ENCODE results near the gene GCN1. TPM values are rescaled to one million over a fixed set of nuclear protein-coding genes. Genes with fewer than 3 reads are reported as not detected.
"Not testable (repeated sequence)": the region's sequence is repeated elsewhere in the genome, so short reads cannot be mapped to it uniquely, and the experiment has no call there.

GCN1 gene
- total and polyA plus RNA-seq, 4 donors: 39.2 to 53.4 (median 49.3) TPM

GRCh38 chr12:120237360-120238171 is 43.1 kb upstream of the GCN1 start:
- Histone ChIP-seq H3K4me1 (ENCODE audit: control insufficient read depth, insufficient read depth, low read length) (peaks cover 77% of the 10 kb centered on the region), H3K9me3 (ENCODE audit: control insufficient read depth, insufficient read depth, low read length) (no peaks in the 10 kb centered on the region), H3K27ac (ENCODE audit: low read depth, low read length) (peak overlapping the region; percentile 70), H3K27me3 (ENCODE audit: control insufficient read depth, insufficient read depth, low read length) (no peaks in the 10 kb centered on the region), H3K36me3 (ENCODE audit: control insufficient read depth, insufficient read depth, low read length) (peaks cover 3% of the 10 kb centered on the region), H3K4me3 (ENCODE audit: low read depth, low read length) (no peak overlapping the region)
- 79% methylated on average over 12 of the region's 13 CpGs for WGBS (ENCODE audit: insufficient coverage)
- no peak for DNase-seq (ENCODE audit: low read depth in 4 of 6, low spot score in 6 of 6)

- H3K36me3 ChIP-seq (ENCODE audit: control insufficient read depth, insufficient read depth, low read length); DNase-seq (ENCODE audit: low read depth in 4 of 6, low spot score in 6 of 6); H3K4me3 ChIP-seq (ENCODE audit: low read depth, low read length); H3K27me3 ChIP-seq (ENCODE audit: control insufficient read depth, insufficient read depth, low read length); H3K9me3 ChIP-seq (ENCODE audit: control insufficient read depth, insufficient read depth, low read length); H3K27ac ChIP-seq (ENCODE audit: low read depth, low read length): not testable (repeated sequence)
- peaks cover 79% of the 10 kb centered on the region for H3K4me1 ChIP-seq (ENCODE audit: control insufficient read depth, insufficient read depth, low read length)
- no CpG with 5 or more reads among the region's 3 CpGs for WGBS (ENCODE audit: insufficient coverage)
Measured at GRCh38 chr12:120236809-120237208, 42.3 kb upstream of the GCN1 start.

DNA sequence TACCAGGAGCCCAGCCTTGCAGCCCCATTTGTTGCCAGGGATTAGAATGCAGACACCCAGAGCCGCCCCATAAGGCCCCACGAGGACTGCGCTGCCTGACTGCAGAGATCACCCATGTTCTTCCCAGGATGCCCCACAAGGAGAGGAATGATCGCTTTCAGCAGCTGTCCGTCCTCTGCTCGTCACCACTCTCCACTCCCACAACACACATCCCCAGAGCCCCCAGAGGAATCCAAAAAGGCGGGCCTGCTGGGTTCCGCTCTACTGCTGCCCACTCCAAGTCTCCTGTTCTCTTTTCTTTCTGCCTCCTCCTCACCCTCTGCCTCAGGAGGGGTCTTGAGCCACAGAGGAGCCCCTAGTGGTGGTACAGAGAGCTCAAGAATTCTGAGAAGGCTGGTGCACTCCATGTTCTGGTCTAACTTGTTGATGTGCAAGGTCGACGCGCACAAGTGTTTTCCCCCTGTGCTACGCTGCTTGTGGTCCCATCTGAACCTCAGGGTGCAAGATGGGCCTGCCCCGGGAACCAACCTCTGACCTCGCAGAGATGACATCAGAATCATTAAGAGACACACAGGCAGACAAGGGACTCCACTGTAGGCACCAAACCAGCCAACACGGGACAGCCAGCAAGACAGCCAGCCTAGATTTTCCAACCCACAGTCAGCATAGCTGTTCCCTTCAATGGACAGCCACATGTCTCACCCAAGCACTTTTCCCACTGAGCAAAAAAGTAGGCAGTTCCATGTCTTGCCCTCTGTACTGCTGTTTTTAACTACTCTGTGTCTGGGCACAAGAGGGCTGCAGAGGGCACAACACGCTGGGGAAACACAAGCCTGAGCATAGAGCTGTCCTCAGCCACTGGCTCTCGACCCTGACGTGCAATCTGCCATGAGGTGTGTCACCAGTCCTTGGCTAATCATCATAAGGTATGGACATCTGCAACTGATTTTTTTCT is 41.1 kb upstream of the GCN1 start:
- Histone ChIP-seq H3K36me3 (ENCODE audit: control insufficient read depth, insufficient read depth, low read length) (peaks cover 3% of the 10 kb centered on the region), H3K27ac (ENCODE audit: low read depth, low read length) (peak overlapping the region; percentile 78), H3K4me1 (ENCODE audit: control insufficient read depth, insufficient read depth, low read length) (peaks cover 78% of the 10 kb centered on the region), H3K9me3 (ENCODE audit: control insufficient read depth, insufficient read depth, low read length) (no peaks in the 10 kb centered on the region), H3K4me3 (ENCODE audit: low read depth, low read length) (no peak overlapping the region), H3K27me3 (ENCODE audit: control insufficient read depth, insufficient read depth, low read length) (no peaks in the 10 kb centered on the region)
- DNase-seq (ENCODE audit: low read depth in 4 of 6, low spot score in 6 of 6): no peak
- WGBS (ENCODE audit: insufficient coverage): 77% methylated on average over 16 of the region's 18 CpGs

DNA sequence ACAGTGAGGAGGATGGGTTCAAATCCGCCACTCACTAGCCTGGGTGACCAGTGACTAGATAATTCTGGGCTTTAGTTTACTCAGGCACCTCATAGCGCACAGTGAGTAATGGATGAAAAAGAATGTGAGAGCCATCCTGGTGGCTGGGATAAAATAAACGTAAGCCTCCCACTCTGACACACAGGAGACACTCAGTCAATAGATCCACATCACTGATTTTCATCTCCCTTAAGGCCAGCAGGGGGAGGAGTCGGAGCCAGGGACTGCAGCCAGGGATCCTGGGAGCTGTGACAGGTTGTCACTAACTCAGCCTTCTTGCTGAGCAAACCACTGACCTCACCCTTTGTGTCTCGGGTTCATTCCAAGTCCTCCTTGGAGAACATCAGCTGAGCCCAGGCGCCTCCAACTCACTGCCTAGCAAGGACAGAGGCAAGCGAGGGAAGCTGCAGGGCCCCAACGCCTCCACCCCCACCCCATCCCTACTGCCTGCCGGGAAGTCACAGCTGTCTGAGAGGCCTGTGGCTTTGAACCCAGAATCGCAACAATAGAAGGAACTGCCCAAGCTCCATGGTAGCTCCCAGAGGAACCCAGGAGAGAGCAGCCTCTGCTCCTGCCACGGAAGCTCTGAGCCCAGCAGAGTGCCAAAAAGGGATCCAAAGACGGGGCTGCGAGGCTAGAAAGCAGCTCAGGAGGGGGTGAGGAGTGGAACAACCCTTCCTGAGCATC is 40.3 kb upstream of the GCN1 start:
- Histone ChIP-seq H3K27ac (ENCODE audit: low read depth, low read length) (peak overlapping the region; percentile 78), H3K4me1 (ENCODE audit: control insufficient read depth, insufficient read depth, low read length) (peaks cover 80% of the 10 kb centered on the region), H3K9me3 (ENCODE audit: control insufficient read depth, insufficient read depth, low read length) (no peaks in the 10 kb centered on the region), H3K27me3 (ENCODE audit: control insufficient read depth, insufficient read depth, low read length) (no peaks in the 10 kb centered on the region), H3K36me3 (ENCODE audit: control insufficient read depth, insufficient read depth, low read length) (peaks cover 3% of the 10 kb centered on the region), H3K4me3 (ENCODE audit: low read depth, low read length) (no peak overlapping the region)
- WGBS (ENCODE audit: insufficient coverage): 21% methylated on average over 12 of the region's 13 CpGs
- DNase-seq (ENCODE audit: low read depth in 4 of 6, low spot score in 6 of 6): peak in 5 of 6 donors; percentile 49 to 88 (median 61)

- Histone ChIP-seq H3K4me3 (ENCODE audit: low read depth, low read length) (no peak overlapping the region), H3K27me3 (ENCODE audit: control insufficient read depth, insufficient read depth, low read length) (no peaks in the 10 kb centered on the region), H3K27ac (ENCODE audit: low read depth, low read length) (peak overlapping the region; percentile 59), H3K36me3 (ENCODE audit: control insufficient read depth, insufficient read depth, low read length) (no peaks in the 10 kb centered on the region), H3K4me1 (ENCODE audit: control insufficient read depth, insufficient read depth, low read length) (peaks cover 87% of the 10 kb centered on the region), H3K9me3 (ENCODE audit: control insufficient read depth, insufficient read depth, low read length) (no peaks in the 10 kb centered on the region)
- 50% methylated on average over 1 of the region's 3 CpGs for WGBS (ENCODE audit: insufficient coverage)
- peak in 1 of 6 donors; percentile 20 for DNase-seq (ENCODE audit: low read depth in 4 of 6, low spot score in 6 of 6)
Measured at GRCh38 chr12:120231316-120232011, 36.9 kb upstream of the GCN1 start.

DNA sequence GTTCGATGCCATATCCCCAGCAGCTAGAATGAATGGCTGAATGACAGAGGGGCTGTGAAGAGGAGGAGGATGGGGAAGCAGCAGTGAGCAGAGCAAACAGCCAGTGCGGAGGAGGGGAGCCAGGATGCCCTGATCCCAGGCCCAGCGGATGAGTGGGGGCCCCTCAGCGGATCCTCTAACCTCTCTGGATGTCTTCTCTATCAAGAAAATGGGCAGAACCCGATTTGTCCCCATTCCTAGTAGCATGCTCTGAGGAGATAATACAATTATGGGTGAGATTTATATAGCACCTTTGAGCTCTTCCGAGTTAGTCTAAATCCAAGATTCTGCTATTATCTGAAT is 36.4 kb upstream of the GCN1 start:
- Histone ChIP-seq H3K4me1 (ENCODE audit: control insufficient read depth, insufficient read depth, low read length) (peaks cover 85% of the 10 kb centered on the region), H3K27ac (ENCODE audit: low read depth, low read length) (peak overlapping the region; percentile 59), H3K4me3 (ENCODE audit: low read depth, low read length) (no peak overlapping the region), H3K36me3 (ENCODE audit: control insufficient read depth, insufficient read depth, low read length) (peaks cover 2% of the 10 kb centered on the region), H3K9me3 (ENCODE audit: control insufficient read depth, insufficient read depth, low read length) (no peaks in the 10 kb centered on the region), H3K27me3 (ENCODE audit: control insufficient read depth, insufficient read depth, low read length) (no peaks in the 10 kb centered on the region)
- DNase-seq (ENCODE audit: low read depth in 4 of 6, low spot score in 6 of 6): no peak
- WGBS (ENCODE audit: insufficient coverage): 20% methylated on average over 2 of the region's 6 CpGs

DNA sequence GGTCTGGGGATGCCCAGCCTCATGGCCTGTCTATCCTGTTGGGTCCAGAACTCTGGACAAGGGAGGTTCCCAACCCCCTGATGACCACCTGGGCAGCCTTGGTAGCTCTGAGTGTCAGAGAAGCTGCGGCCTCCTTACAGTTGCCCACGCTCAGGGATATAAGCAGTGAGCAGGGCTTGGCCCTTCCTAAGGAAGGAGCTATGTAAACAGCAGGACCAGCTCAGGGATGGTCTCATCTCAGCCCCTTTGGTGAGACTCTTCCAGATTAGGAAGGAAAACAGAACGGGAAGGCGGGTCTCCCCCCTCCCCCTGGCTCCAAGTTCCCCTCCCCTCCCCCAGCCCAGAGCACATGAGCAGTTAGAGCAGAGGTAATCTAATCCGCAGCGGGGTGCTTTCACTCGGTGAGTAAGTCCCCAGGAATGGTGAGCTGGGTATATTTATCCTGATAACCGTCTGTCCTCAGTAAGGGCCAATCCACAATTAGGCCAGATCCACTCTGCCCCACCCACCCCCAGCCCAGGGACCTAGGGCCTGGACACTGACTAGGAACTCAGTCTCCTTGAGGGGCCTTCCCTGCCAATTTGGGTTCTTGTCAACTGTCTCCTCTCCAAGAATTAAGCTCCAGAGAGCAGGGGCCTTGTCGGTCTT is 35.9 kb upstream of the GCN1 start:
- H3K4me3 ChIP-seq (ENCODE audit: low read depth, low read length): no peak overlapping the region
- WGBS (ENCODE audit: insufficient coverage): 56% methylated on average over 4 of the region's 9 CpGs
- no peaks in the 10 kb centered on the region for H3K9me3 ChIP-seq (ENCODE audit: control insufficient read depth, insufficient read depth, low read length)
- peaks cover 85% of the 10 kb centered on the region for H3K4me1 ChIP-seq (ENCODE audit: control insufficient read depth, insufficient read depth, low read length)
- no peaks in the 10 kb centered on the region for H3K27me3 ChIP-seq (ENCODE audit: control insufficient read depth, insufficient read depth, low read length)
- H3K36me3 ChIP-seq (ENCODE audit: control insufficient read depth, insufficient read depth, low read length): peaks cover 5% of the 10 kb centered on the region
- DNase-seq (ENCODE audit: low read depth in 4 of 6, low spot score in 6 of 6): peak in 2 of 6 donors; percentile 59 to 71
- H3K27ac ChIP-seq (ENCODE audit: low read depth, low read length): peak overlapping the region; percentile 59

- Histone ChIP-seq H3K27me3 (ENCODE audit: control insufficient read depth, insufficient read depth, low read length) (no peaks in the 10 kb centered on the region), H3K36me3 (ENCODE audit: control insufficient read depth, insufficient read depth, low read length) (peaks cover 5% of the 10 kb centered on the region), H3K4me3 (ENCODE audit: low read depth, low read length) (no peak overlapping the region), H3K27ac (ENCODE audit: low read depth, low read length) (peak overlapping the region; percentile 59), H3K4me1 (ENCODE audit: control insufficient read depth, insufficient read depth, low read length) (peaks cover 85% of the 10 kb centered on the region), H3K9me3 (ENCODE audit: control insufficient read depth, insufficient read depth, low read length) (no peaks in the 10 kb centered on the region)
- WGBS (ENCODE audit: insufficient coverage): 80% methylated on average over 10 of the region's 12 CpGs
- DNase-seq (ENCODE audit: low read depth in 4 of 6, low spot score in 6 of 6): no peak
Measured at GRCh38 chr12:120229487-120230325, 35.2 kb upstream of the GCN1 start.

All from spinal cord (tissue), 10 donors.